Measurements from ENCODE around the gene LMX1B.

Gene LMX1B

GRCh38 chr9:126682928-126683697 lies 69.4 kb downstream of the LMX1B start:
- peaks cover 100% of the 10 kb centered on the region for H3K27me3 ChIP-seq (ENCODE audit: control insufficient read depth, insufficient read depth, low read length)
- H3K36me3 ChIP-seq (ENCODE audit: control insufficient read depth, insufficient read depth, low read length), result no peaks in the 10 kb centered on the region
- no peak overlapping the region for H3K9ac ChIP-seq (ENCODE audit: low read length)
- H3K9me3 ChIP-seq (ENCODE audit: control insufficient read depth, insufficient read depth, low read depth, low read length), result no peaks in the 10 kb centered on the region
- no peak overlapping the region; the same call in 1 of the 2 replicates for H3K4me3 ChIP-seq (ENCODE audit: low read depth, low read length)
- H3K27ac ChIP-seq (ENCODE audit: low read depth, low read length), result no peak overlapping the region
- H3K4me1 ChIP-seq (ENCODE audit: control insufficient read depth, insufficient read depth, low read length), result peaks cover 8% of the 10 kb centered on the region

GRCh38 chr9:126683698-126684044 lies 69.9 kb downstream of the LMX1B start:
- no peak overlapping the region for H3K4me3 ChIP-seq (ENCODE audit: low read depth, low read length)
- no peaks in the 10 kb centered on the region for H3K36me3 ChIP-seq (ENCODE audit: control insufficient read depth, insufficient read depth, low read length)
- H3K9ac ChIP-seq (ENCODE audit: low read length), result no peak overlapping the region
- H3K9me3 ChIP-seq (ENCODE audit: control insufficient read depth, insufficient read depth, low read depth, low read length), result no peaks in the 10 kb centered on the region
- peaks cover 13% of the 10 kb centered on the region for H3K4me1 ChIP-seq (ENCODE audit: control insufficient read depth, insufficient read depth, low read length)
- H3K27me3 ChIP-seq (ENCODE audit: control insufficient read depth, insufficient read depth, low read length), result peaks cover 100% of the 10 kb centered on the region
- H3K27ac ChIP-seq (ENCODE audit: low read depth, low read length), result no peak overlapping the region

GRCh38 chr9:126684345-126684744 lies 70.6 kb downstream of the LMX1B start:
- Histone ChIP-seq H3K9ac (ENCODE audit: low read length) (no peak overlapping the region), H3K4me1 (ENCODE audit: control insufficient read depth, insufficient read depth, low read length) (peaks cover 15% of the 10 kb centered on the region), H3K27ac (ENCODE audit: low read depth, low read length) (no peak overlapping the region), H3K36me3 (ENCODE audit: control insufficient read depth, insufficient read depth, low read length) (no peaks in the 10 kb centered on the region), H3K27me3 (ENCODE audit: control insufficient read depth, insufficient read depth, low read length) (peaks cover 100% of the 10 kb centered on the region), H3K4me3 (ENCODE audit: low read depth, low read length) (no peak overlapping the region), H3K9me3 (ENCODE audit: control insufficient read depth, insufficient read depth, low read depth, low read length) (no peaks in the 10 kb centered on the region)

GRCh38 chr9:126684965-126685465 lies 71.3 kb downstream of the LMX1B start:
- H3K9ac ChIP-seq (ENCODE audit: low read length), result no peak overlapping the region
- no peaks in the 10 kb centered on the region for H3K36me3 ChIP-seq (ENCODE audit: control insufficient read depth, insufficient read depth, low read length)
- H3K9me3 ChIP-seq (ENCODE audit: control insufficient read depth, insufficient read depth, low read depth, low read length), result no peaks in the 10 kb centered on the region
- peaks cover 15% of the 10 kb centered on the region for H3K4me1 ChIP-seq (ENCODE audit: control insufficient read depth, insufficient read depth, low read length)
- H3K27me3 ChIP-seq (ENCODE audit: control insufficient read depth, insufficient read depth, low read length), result peaks cover 100% of the 10 kb centered on the region
- no peak overlapping the region for H3K4me3 ChIP-seq (ENCODE audit: low read depth, low read length)
- H3K27ac ChIP-seq (ENCODE audit: low read depth, low read length), result no peak overlapping the region

GRCh38 chr9:126687930-126688461 lies 74.3 kb downstream of the LMX1B start:
- no peaks in the 10 kb centered on the region for H3K36me3 ChIP-seq (ENCODE audit: control insufficient read depth, insufficient read depth, low read length)
- H3K4me1 ChIP-seq (ENCODE audit: control insufficient read depth, insufficient read depth, low read length), result peaks cover 18% of the 10 kb centered on the region
- H3K4me3 ChIP-seq (ENCODE audit: low read depth, low read length), result no peak overlapping the region
- no peak overlapping the region for H3K9ac ChIP-seq (ENCODE audit: low read length)
- H3K27me3 ChIP-seq (ENCODE audit: control insufficient read depth, insufficient read depth, low read length), result peaks cover 100% of the 10 kb centered on the region
- no peak overlapping the region for H3K27ac ChIP-seq (ENCODE audit: low read depth, low read length)
- H3K9me3 ChIP-seq (ENCODE audit: control insufficient read depth, insufficient read depth, low read depth, low read length), result no peaks in the 10 kb centered on the region

- H3K27ac ChIP-seq (ENCODE audit: low read depth, low read length), result no peak overlapping the region
- no peaks in the 10 kb centered on the region for H3K9me3 ChIP-seq (ENCODE audit: control insufficient read depth, insufficient read depth, low read depth, low read length)
- H3K36me3 ChIP-seq (ENCODE audit: control insufficient read depth, insufficient read depth, low read length), result no peaks in the 10 kb centered on the region
- peaks cover 98% of the 10 kb centered on the region for H3K27me3 ChIP-seq (ENCODE audit: control insufficient read depth, insufficient read depth, low read length)
- no peak overlapping the region for H3K4me3 ChIP-seq (ENCODE audit: low read depth, low read length)
- H3K4me1 ChIP-seq (ENCODE audit: control insufficient read depth, insufficient read depth, low read length), result peaks cover 14% of the 10 kb centered on the region
- H3K9ac ChIP-seq (ENCODE audit: low read length), result no peak overlapping the region
Observed at GRCh38 chr9:126688617-126689016, 74.9 kb downstream of the LMX1B start.

- no peak overlapping the region for H3K9ac ChIP-seq (ENCODE audit: low read length)
- H3K4me3 ChIP-seq (ENCODE audit: low read depth, low read length), result no peak overlapping the region
- no peaks in the 10 kb centered on the region for H3K9me3 ChIP-seq (ENCODE audit: control insufficient read depth, insufficient read depth, low read depth, low read length)
- no peaks in the 10 kb centered on the region for H3K36me3 ChIP-seq (ENCODE audit: control insufficient read depth, insufficient read depth, low read length)
- peaks cover 14% of the 10 kb centered on the region for H3K4me1 ChIP-seq (ENCODE audit: control insufficient read depth, insufficient read depth, low read length)
- peaks cover 96% of the 10 kb centered on the region for H3K27me3 ChIP-seq (ENCODE audit: control insufficient read depth, insufficient read depth, low read length)
- no peak overlapping the region for H3K27ac ChIP-seq (ENCODE audit: low read depth, low read length)
Observed at GRCh38 chr9:126689027-126689825, 75.5 kb downstream of the LMX1B start.

GRCh38 chr9:126690431-126691051 lies 76.8 kb downstream of the LMX1B start:
- Histone ChIP-seq H3K36me3 (ENCODE audit: control insufficient read depth, insufficient read depth, low read length) (no peaks in the 10 kb centered on the region), H3K9me3 (ENCODE audit: control insufficient read depth, insufficient read depth, low read depth, low read length) (no peaks in the 10 kb centered on the region), H3K4me3 (ENCODE audit: low read depth, low read length) (no peak overlapping the region), H3K27ac (ENCODE audit: low read depth, low read length) (no peak overlapping the region), H3K4me1 (ENCODE audit: control insufficient read depth, insufficient read depth, low read length) (peaks cover 14% of the 10 kb centered on the region), H3K27me3 (ENCODE audit: control insufficient read depth, insufficient read depth, low read length) (peaks cover 95% of the 10 kb centered on the region), H3K9ac (ENCODE audit: low read length) (no peak overlapping the region)

- no peaks in the 10 kb centered on the region for H3K9me3 ChIP-seq (ENCODE audit: control insufficient read depth, insufficient read depth, low read depth, low read length)
- H3K9ac ChIP-seq (ENCODE audit: low read length), result no peak overlapping the region
- H3K27ac ChIP-seq (ENCODE audit: low read depth, low read length), result no peak overlapping the region
- H3K4me1 ChIP-seq (ENCODE audit: control insufficient read depth, insufficient read depth, low read length), result peaks cover 14% of the 10 kb centered on the region
- peaks cover 90% of the 10 kb centered on the region for H3K27me3 ChIP-seq (ENCODE audit: control insufficient read depth, insufficient read depth, low read length)
- no peak overlapping the region for H3K4me3 ChIP-seq (ENCODE audit: low read depth, low read length)
- H3K36me3 ChIP-seq (ENCODE audit: control insufficient read depth, insufficient read depth, low read length), result no peaks in the 10 kb centered on the region
Observed at GRCh38 chr9:126692041-126692758, 78.5 kb downstream of the LMX1B start.

- no peaks in the 10 kb centered on the region for H3K9me3 ChIP-seq (ENCODE audit: control insufficient read depth, insufficient read depth, low read depth, low read length)
- peaks cover 88% of the 10 kb centered on the region for H3K27me3 ChIP-seq (ENCODE audit: control insufficient read depth, insufficient read depth, low read length)
Observed at GRCh38 chr9:126692759-126693427, 79.2 kb downstream of the LMX1B start.

More at GRCh38 chr9:126692759-126693427, 79.2 kb downstream of the LMX1B start:
- Histone ChIP-seq H3K9ac (ENCODE audit: low read length) (no peak overlapping the region), H3K27ac (ENCODE audit: low read depth, low read length) (no peak overlapping the region), H3K4me1 (ENCODE audit: control insufficient read depth, insufficient read depth, low read length) (peaks cover 12% of the 10 kb centered on the region), H3K4me3 (ENCODE audit: low read depth, low read length) (no peak overlapping the region), H3K36me3 (ENCODE audit: control insufficient read depth, insufficient read depth, low read length) (no peaks in the 10 kb centered on the region)

All from HUES6 (cell line).